Fibroblast of the aortic adventitia (primary cell): ENCODE data around the gene MAST2. TPM values are rescaled to one million over a fixed set of nuclear protein-coding genes. Genes with fewer than 3 reads are reported as not detected.
"Not testable (repeated sequence)": the region's sequence is repeated elsewhere in the genome, so short reads cannot be mapped to it uniquely, and the experiment has no call there.

Experiments used
- DNase-seq: peaks from one replicate; pipeline ENCODE4 v3.0.0-alpha.2; 2010; ENCODE audit warnings: low read depth
- H3K4me3 ChIP-seq: 2 replicates; pipeline ENCODE4 v1.5.1; 2011; ENCODE audit warnings: low read depth, mild to moderate bottlenecking, control low read depth, low read length, moderate library complexity
- total RNA-seq: library from RNA; depleted of rRNA; stranded (reverse); fragments of >200 nt; gene quantifications from 2 replicates; pipeline ENCODE4 v1.2.3, GENCODE V29; 2012; ENCODE audit warnings: low replicate concordance
- TF ChIP-seq, protein P1 (sequence below): IDR thresholded peaks from 2 replicates; pipeline ENCODE4 v1.5.1; 2011; ENCODE audit warnings: mild to moderate bottlenecking, low read length, control low read depth, inconsistent platforms; ENCODE audit not compliant: insufficient read depth

Gene MAST2
- total RNA-seq, 1 donor: 28.3 TPM

DNA sequence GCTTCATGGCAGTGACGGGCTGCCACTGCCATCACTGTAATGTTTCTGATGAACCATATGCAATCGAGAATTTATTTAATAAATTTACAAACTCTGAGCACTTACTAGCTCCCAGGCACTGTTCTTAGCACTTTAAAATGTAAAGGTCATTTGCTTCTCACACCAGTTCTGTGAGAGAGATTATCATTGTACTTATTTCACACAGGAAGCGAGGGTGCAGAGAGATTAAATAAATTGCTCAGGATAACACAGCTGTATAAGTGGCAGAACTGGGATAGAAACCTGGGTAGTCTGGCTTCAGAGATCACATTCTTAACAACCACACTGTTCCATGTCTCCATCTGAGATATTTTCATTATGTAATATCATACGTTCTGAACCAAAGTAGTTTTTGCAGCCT lies 119.9 kb downstream of the MAST2 start:
- TF ChIP-seq, protein P1, sequence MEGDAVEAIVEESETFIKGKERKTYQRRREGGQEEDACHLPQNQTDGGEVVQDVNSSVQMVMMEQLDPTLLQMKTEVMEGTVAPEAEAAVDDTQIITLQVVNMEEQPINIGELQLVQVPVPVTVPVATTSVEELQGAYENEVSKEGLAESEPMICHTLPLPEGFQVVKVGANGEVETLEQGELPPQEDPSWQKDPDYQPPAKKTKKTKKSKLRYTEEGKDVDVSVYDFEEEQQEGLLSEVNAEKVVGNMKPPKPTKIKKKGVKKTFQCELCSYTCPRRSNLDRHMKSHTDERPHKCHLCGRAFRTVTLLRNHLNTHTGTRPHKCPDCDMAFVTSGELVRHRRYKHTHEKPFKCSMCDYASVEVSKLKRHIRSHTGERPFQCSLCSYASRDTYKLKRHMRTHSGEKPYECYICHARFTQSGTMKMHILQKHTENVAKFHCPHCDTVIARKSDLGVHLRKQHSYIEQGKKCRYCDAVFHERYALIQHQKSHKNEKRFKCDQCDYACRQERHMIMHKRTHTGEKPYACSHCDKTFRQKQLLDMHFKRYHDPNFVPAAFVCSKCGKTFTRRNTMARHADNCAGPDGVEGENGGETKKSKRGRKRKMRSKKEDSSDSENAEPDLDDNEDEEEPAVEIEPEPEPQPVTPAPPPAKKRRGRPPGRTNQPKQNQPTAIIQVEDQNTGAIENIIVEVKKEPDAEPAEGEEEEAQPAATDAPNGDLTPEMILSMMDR: no peak
- no peak overlapping the region for H3K4me3 ChIP-seq
- DNase-seq: no peak

- TF ChIP-seq, protein P1: no peak
- H3K4me3 ChIP-seq: no peak overlapping the region
- peak; percentile 70 for DNase-seq
Observed at GRCh38 chr1:45924736-45925135, 121.3 kb downstream of the MAST2 start.

DNA sequence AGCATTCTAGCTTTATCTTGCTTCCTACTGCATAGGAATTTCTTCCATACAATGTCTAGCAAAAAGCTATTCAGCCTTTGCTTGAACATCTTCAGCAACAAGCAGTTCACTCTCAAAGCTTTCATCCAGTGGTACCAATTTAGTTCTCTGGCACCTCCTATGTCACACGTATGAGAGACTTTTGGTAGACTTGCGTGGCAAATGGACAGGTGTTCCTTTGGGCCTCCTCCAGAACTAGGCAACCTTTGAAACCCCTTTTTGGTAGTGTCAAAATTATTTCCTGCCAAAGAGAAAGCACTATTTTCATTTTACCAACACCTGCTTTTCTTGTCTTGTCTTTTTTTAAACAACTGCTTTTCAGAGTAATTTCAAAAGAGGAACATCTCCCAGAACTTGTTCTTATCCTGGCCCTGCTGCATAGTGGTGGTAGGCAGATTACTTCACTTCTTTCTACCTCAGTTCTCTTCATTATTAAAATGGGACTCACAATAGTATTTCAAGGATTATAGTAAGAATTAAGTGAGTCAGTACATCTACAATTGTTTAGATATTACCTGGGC lies 122.4 kb downstream of the MAST2 start:
- no peak for DNase-seq
- TF ChIP-seq, protein P1: no peak

GRCh38 chr1:45926330-45926729 lies 122.9 kb downstream of the MAST2 start:
- TF ChIP-seq, protein P1: no peak
- no peak for DNase-seq

More for the DNA sequence above, 122.4 kb downstream of the MAST2 start:
- no peak overlapping the region for H3K4me3 ChIP-seq

GRCh38 chr1:45927231-45927915 lies 124.0 kb downstream of the MAST2 start:
- not testable (repeated sequence) for H3K4me3 ChIP-seq, DNase-seq

More at GRCh38 chr1:45926330-45926729, 122.9 kb downstream of the MAST2 start:
- H3K4me3 ChIP-seq: no peak overlapping the region

- TF ChIP-seq, protein P1: no peak
- H3K4me3 ChIP-seq: no peak overlapping the region
- DNase-seq: no peak
Observed at GRCh38 chr1:45928486-45929205, 125.2 kb downstream of the MAST2 start.

GRCh38 chr1:45929257-45929687 lies 125.9 kb downstream of the MAST2 start:
- peak; percentile 90 for DNase-seq
- TF ChIP-seq, protein P1: no peak
- no peak overlapping the region for H3K4me3 ChIP-seq
